SH-SY5Y (cell line): ENCODE results near the gene CIAO1.

ENCODE experiments used
- GATA2 ChIP-seq: IDR thresholded peaks from 2 replicates; pipeline ENCODE4 v1.6.1; 2011; ENCODE audit warnings: mild to moderate bottlenecking, low read depth, low read length
- GATA3 ChIP-seq: IDR thresholded peaks from 2 replicates; pipeline ENCODE4 v1.6.1; 2011; ENCODE audit warnings: low read depth, mild to moderate bottlenecking, low read length, moderate library complexity

DNA sequence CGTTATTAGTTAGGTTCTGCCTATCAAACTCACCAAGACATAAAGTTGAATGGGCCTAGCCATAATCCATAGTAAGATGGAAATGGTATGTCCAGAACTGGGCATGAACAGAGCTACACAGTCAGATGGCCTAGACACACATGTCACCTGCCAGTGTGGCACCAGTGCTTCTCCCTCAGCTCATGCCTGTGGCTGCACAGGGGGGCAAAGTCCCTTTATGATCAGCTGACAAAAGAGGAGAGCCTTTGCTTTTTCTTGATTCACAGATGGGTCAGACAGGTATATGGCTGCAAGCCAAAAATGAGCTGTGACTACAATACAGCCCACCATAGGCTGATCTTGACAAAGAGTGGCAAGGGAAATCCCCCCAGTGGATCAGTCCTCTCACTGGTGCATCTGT is 29.1 kb upstream of the CIAO1 start:
- no peak for TF ChIP-seq GATA2
- no peak for TF ChIP-seq GATA3
